KG1 (cell line): ENCODE results near the gene CCL16.
"Not testable (repeated sequence)": the region's sequence is repeated elsewhere in the genome, so short reads cannot be mapped to it uniquely, and the experiment has no call there.

Experiments
- DNase-seq: peaks from one replicate; lab custom pipeline; 2025; lab: John Stamatoyannopoulos, UW

CCL16 gene

GRCh38 chr17:35984140-35984539 is 2.8 kb upstream of the CCL16 start:
- DNase-seq, result no peak

GRCh38 chr17:35982409-35983191 is 1.3 kb upstream of the CCL16 start:
- DNase-seq, result no peak

DNA sequence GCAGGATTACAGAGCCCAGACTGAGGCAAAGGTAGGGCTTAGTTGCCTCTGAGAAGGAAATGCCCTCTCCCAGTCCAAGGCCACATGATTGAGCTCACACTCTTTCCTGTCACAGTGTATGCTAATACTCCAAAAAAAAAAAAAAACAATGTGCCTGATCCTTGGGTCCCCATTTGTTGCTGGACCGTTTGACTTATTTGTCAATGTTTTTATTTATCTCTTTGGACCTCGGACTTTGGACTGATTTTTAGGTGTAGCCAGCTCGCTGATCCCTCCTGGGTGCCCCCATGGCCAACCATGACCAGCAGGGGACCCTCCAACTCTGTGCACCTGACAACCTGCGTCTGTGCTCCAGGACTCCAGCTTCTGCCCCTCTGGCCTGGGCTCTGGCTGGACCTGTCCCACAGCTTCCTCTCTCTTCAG is 622 bp upstream of the CCL16 start:
- DNase-seq, result no peak

GRCh38 chr17:35978346-35978745 is 3.0 kb downstream of the CCL16 start:
- DNase-seq, result no peak

DNA sequence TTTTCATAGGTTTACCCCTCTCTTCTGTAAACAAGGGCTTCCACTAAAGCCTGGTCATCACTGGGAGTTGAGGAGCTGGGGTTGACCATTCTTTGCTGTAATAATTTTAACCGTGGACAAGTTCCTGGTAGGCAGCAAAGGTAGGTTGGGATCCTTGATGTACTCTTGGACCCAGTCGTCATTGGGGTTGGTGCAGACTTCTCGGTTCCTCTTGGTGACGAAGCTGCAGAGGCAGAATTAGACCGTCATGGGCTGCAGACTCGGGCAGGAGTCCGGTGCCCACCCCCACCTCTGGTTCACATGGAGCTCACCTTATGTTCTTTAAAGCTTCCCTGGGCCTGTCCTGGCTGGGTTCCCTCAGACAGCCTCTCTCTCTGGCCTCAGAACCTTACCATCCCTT is 3.8 kb downstream of the CCL16 start:
- no peak for DNase-seq

- DNase-seq, result no peak
Observed at GRCh38 chr17:35973333-35974260, 7.7 kb downstream of the CCL16 start.

DNA sequence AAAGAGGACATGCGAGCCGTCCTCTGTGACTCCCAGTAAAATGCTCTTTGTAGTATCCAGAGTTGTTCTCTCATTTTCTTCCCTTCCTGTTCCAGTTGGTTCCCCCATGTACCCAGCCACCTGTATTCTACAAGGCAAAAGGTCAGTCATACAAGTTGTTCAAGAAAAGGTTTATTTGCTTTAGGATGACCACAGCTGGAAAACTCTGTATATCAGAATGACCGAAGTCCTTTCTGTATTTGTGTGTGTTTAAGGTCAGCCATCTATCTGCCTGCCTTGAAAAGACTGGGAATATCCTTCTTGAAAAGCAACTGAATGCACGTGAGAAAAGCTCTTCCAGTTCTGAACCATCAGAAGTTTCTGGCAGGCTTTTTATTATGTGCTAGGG is 8.4 kb downstream of the CCL16 start:
- no peak for DNase-seq

GRCh38 chr17:35972535-35972934 is 8.8 kb downstream of the CCL16 start:
- DNase-seq, result no peak

DNA sequence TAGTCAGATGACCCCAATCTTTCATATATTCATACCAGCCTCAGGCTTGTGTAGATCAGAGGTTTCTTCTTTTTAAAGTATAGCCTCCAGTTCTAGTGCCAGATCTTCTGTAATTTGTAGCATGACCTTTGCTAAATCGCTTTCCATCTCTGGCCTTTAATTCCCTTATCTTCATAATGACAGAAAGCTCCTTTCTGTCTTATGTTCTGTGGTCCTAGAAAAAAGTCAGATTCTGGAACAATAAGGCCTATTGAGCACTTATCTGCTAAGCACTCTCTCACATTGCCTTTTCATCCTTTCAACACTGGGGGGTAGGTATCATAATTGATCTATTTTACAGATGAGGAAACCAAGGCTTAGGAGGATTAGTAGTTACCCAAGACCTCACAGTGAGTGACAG is 9.2 kb downstream of the CCL16 start:
- no peak for DNase-seq

DNA sequence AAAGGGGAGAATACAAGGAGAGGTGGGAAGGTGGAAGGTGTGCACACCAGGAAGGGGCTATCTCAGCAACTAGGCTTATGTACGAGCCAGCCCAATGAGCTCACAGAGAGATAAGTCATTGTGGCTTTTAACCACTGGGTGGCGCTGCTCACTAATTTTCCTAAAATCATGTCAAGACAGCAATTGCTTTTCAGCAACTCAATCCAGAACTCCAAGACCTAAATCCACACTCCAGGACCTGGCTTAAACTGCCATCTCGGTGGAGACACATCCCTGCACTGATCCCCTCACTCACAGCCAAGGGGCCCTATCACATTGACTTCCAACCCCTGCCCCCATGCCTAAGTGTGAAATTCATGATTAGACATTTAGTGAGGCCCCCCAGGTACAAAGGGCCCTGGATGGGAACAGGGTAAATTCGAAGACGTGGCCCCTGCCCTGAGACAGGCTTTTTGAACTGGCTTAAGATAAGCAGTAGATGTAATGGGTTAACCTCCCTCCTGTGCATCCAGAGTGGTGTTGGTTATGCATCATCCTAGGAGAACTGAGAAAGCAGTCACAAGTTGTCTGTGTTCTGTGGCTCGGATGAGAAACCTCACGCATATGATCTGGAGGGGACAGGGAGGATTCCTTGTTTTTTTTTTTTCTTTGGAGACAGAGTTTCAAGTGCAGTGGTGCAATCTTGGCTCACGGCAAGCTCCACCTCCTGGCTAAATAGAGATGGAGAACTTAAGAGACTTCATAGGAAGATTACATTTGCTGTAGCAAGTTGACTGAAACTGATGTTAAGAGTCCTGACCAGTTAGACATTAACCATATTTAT is 11.5 kb downstream of the CCL16 start:
- DNase-seq, result peak; percentile 40

DNA sequence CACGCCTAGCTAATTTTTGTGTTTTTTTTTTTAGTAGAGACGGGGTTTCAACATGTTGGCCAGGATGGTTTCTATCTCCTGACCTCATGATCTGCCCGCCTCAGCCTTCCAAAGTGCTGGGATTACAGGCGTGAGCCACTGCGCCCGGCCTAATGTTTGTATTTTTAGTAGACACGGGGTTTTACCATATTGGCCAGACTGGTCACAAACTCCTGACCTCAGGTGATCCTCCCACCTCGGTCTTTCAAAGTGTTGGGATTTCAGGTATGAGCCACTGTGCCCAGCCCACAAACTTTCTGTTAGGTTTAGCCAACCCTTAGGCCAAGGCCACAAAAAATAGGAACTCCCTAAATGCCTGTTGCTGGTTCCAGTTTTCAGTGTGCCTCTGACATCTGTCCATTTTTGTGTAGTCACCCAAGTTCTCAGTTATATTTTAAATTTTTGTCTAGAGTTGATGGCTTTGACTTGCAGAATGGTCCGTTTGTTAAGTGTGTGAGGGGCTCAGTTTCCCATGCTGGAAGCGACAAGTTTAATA is 12.7 kb downstream of the CCL16 start:
- DNase-seq, result no peak

GRCh38 chr17:35965272-35965671 is 16.0 kb downstream of the CCL16 start:
- no peak for DNase-seq

GRCh38 chr17:35963663-35964062 is 17.6 kb downstream of the CCL16 start:
- DNase-seq, result no peak

DNA sequence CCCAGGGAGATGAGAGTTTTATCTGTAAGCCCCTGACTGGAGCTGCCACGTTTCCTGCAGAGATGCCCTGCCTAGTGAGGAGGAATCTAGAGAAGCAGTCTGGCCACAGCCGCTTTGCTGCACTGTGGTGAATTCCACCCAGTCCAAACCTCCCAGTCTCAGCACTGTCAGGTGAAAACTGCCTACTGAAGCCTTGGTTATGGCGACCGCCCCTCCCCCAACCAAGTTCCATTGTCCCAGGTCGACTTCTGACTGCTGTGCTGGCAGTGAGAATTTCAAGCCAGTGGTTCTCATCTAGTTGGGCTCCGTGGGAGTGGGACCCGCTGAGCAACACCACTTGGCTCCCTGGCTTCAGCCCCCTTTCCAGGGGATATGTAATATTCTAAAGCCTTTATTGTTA is 27.6 kb downstream of the CCL16 start:
- DNase-seq, result no peak

DNA sequence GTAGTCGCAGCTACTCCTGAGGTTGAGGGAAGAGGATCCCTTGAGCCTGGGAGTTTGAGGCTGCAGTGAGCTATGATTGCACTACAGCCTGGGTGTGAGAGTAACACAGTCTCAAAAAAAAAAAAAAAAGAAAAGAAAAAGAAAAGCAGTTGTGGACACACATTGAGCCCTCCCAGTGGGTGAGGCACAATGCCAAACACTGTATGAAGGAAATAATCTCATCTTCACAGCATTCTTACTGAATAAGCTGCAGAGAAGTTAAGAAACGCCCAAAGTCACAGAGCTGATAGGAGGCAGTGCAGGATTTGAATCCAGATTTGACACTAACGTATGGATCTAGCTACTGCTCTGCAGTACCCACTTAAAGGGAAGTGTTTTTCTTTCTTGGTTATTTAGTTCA is 31.9 kb downstream of the CCL16 start:
- no peak for DNase-seq

DNA sequence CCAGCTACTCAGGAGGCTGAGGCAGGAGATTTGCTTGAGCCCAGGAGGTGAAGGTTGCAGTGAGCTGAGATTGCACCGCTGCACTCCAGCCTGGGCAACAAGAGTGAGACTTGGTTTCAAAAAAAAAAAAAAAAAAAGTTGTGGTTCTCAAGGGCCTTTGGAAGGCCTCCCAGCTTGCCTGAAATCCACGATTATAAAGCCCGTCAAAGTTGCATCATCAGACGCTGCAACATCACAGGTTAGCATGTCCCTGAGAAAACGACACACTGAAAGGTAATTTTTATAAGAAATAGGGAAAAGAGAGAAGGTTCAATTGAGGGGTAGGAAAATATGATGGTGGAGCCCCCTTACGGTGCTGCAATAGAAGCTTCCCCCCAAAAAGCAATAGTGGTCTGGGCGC is 33.2 kb downstream of the CCL16 start:
- DNase-seq, result no peak

DNA sequence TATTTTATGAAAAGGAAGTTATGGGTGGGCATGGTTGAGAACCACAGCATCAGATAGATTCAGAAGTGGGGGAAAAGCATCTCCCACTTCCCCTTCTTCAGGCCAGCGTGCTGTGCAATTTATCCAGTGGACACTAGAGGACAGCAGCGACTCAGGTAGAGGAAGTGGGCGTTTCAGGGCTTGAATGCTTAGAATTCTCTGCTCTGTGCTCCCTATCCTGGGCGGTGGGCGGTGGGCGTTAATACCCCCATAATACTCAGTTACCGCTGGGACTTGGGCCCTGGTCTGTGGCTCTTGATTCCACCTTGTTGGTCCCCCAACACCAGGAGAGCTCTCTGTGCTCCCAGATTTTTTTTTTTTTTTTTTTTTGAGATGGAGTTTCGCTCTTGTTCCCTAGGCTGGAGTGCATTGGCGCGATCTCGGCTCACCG is 34.1 kb downstream of the CCL16 start:
- peak; percentile 38 for DNase-seq

DNA sequence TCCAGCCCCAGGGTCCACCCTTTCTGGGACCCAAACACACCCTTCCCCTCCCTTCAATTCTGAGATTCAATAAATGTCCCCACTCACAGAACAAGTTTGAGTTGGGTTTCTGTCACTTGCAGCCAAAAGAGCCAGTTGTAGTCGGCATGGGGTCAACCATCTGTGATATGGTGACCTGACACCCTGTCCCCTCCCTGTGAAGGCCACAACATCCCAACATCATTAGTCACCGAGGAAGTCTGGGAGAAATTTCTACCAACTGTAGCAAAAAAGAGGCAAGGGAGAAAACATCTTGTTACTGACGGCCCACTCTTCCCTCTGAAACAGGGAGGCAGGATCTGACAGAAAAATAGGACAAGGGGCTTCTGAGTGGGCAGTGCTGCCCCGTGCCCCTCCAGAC is 37.1 kb downstream of the CCL16 start:
- no peak for DNase-seq

- DNase-seq, result no peak
Observed at GRCh38 chr17:35943537-35943936, 37.8 kb downstream of the CCL16 start, which contains the start of gene LYZL6. LYZL6 (minus strand) TSS chr17:35943713; CDS start chr17:35939356, 4,357 bp downstream.

- no peak for DNase-seq
Observed at GRCh38 chr17:35942588-35943186, 38.6 kb downstream of the CCL16 start.

GRCh38 chr17:35938492-35938891 is 42.8 kb downstream of the CCL16 start:
- not testable (repeated sequence) for DNase-seq
